GM12875 (cell line): Measurements from ENCODE around the gene MAGI1.

Experiments
- H3K4me3 ChIP-seq: one replicate; pipeline ENCODE4 v1.5.1; 2011; ENCODE audit warnings: low read depth, low read length, control low read depth
- CTCF ChIP-seq: IDR thresholded peaks from 2 replicates; pipeline ENCODE4 v1.5.1; 2011; ENCODE audit warnings: low read depth, mild to moderate bottlenecking, control low read depth, inconsistent platforms, low read length, moderate library complexity, borderline replicate concordance; ENCODE audit not compliant: insufficient read depth

Gene MAGI1

GRCh38 chr3:65438096-65438495 is 600.6 kb downstream of the MAGI1 start:
- no peak overlapping the region for H3K4me3 ChIP-seq
- no peak for TF ChIP-seq CTCF

- TF ChIP-seq CTCF: peak; percentile 13; the same call in 1 of the 2 replicates
- H3K4me3 ChIP-seq: no peak overlapping the region
These were observed 602.1 kb downstream of the MAGI1 start for GRCh38 chr3:65436580-65436979.

GRCh38 chr3:65433480-65433879 is 605.2 kb downstream of the MAGI1 start:
- no peak for TF ChIP-seq CTCF
- H3K4me3 ChIP-seq: no peak overlapping the region

GRCh38 chr3:65432388-65433003 is 606.2 kb downstream of the MAGI1 start:
- TF ChIP-seq CTCF: no peak
- H3K4me3 ChIP-seq: no peak overlapping the region

GRCh38 chr3:65425880-65426279 is 612.8 kb downstream of the MAGI1 start:
- no peak for TF ChIP-seq CTCF
- no peak overlapping the region for H3K4me3 ChIP-seq

GRCh38 chr3:65422154-65422553 is 616.6 kb downstream of the MAGI1 start:
- TF ChIP-seq CTCF: no peak
- H3K4me3 ChIP-seq: no peak overlapping the region

GRCh38 chr3:65419233-65419632 is 619.5 kb downstream of the MAGI1 start:
- no peak for TF ChIP-seq CTCF
- no peak overlapping the region for H3K4me3 ChIP-seq
